Ovary (tissue), 3 donors: ENCODE measurements around the gene LIPC.

Source experiments
- EP300 ChIP-seq: sonication (generic); formaldehyde crosslinking; IDR thresholded peaks from one replicate; pipeline ENCODE4 v1.6.1; 2017; ENCODE audit warnings: antibody characterized with exemption
- POLR2A ChIP-seq: fragments of 450-650 bp; IDR thresholded peaks from one replicate; pipeline ENCODE4 v1.6.1; 2017; ENCODE audit warnings: antibody characterized with exemption, mild to moderate bottlenecking, moderate library complexity
- TF ChIP-seq, protein P1 (sequence below), 3 donors: fragments of 450-650 bp in 2 of 3; fragments of 200-600 bp in 1 of 3; IDR thresholded peaks; one replicate each; pipeline versions ENCODE4 v1.5.1 to v1.8.0; 2016 to 2022; ENCODE audit warnings: antibody characterized with exemption in 3 of 3, mild to moderate bottlenecking in 1 of 3
- donor health status: DM: no; HTN: no; CAD: no.

DNA sequence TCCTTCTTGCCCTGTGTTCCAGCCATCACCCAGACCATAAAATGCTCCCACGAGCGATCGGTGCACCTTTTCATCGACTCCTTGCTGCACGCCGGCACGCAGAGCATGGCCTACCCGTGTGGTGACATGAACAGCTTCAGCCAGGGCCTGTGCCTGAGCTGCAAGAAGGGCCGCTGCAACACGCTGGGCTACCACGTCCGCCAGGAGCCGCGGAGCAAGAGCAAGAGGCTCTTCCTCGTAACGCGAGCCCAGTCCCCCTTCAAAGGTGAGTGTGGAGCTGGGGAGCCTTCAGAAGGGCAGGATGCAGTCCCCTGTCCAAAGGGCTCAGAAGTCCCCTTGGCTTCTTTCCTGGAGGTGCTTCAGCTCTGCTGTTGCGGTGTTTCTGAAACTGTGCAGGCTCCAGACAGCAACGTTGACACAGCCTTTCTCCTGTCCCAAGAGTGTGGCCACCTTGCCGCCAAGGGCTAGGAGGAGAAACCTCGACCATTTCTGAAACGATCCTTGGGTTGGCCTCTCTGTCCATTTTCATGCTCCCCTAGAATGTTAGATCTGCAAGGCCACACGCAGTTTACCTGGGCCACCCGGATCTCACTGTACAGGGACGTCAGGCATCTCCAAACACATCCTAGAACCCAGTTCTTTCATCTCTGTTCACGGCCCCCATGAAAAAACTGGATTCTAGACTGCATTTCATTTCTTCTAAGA, 116.7 kb downstream of the LIPC start:
- TF ChIP-seq, protein P1, sequence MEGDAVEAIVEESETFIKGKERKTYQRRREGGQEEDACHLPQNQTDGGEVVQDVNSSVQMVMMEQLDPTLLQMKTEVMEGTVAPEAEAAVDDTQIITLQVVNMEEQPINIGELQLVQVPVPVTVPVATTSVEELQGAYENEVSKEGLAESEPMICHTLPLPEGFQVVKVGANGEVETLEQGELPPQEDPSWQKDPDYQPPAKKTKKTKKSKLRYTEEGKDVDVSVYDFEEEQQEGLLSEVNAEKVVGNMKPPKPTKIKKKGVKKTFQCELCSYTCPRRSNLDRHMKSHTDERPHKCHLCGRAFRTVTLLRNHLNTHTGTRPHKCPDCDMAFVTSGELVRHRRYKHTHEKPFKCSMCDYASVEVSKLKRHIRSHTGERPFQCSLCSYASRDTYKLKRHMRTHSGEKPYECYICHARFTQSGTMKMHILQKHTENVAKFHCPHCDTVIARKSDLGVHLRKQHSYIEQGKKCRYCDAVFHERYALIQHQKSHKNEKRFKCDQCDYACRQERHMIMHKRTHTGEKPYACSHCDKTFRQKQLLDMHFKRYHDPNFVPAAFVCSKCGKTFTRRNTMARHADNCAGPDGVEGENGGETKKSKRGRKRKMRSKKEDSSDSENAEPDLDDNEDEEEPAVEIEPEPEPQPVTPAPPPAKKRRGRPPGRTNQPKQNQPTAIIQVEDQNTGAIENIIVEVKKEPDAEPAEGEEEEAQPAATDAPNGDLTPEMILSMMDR (IDR thresholded peaks at IDR 0.05), result no peak
- TF ChIP-seq POLR2A, result no peak
- TF ChIP-seq EP300, result no peak
